Small intestine (tissue), 16 donors: ENCODE measurements around the gene GPATCH8. TPM values are rescaled to one million over a fixed set of nuclear protein-coding genes. Genes with fewer than 3 reads are reported as not detected.

Source experiments
- DNase-seq, 2 donors: peaks; one replicate each; pipeline versions ENCODE4 v3.0.0 to v3.0.0-alpha.2; 2013
- FAIRE-seq: peaks from 2 replicates; lab custom pipeline; 2012; peaks lifted over from hg19 to GRCh38; lab: Jason Lieb, UNC
- H3K27ac ChIP-seq, 3 donors: one replicate each; pipeline ENCODE4 v1.5.1; 2013; ENCODE audit warnings: low read length in 2 of 3, mild to moderate bottlenecking in 2 of 3, control low read depth in 1 of 3, inconsistent platforms in 1 of 3, low read depth in 1 of 3, moderate library complexity in 1 of 3
- H3K27me3 ChIP-seq, 3 donors: one replicate each; pipeline ENCODE4 v1.6.1; 2013; ENCODE audit warnings: low read length in 3 of 3, inconsistent platforms in 1 of 3; ENCODE audit not compliant: control insufficient read depth in 3 of 3, insufficient read depth in 3 of 3
- H3K36me3 ChIP-seq, 3 donors: one replicate each; pipeline ENCODE4 v1.6.1; 2013; ENCODE audit warnings: low read length in 3 of 3, inconsistent platforms in 1 of 3, low read depth in 1 of 3, mild to moderate bottlenecking in 1 of 3, moderate library complexity in 1 of 3; ENCODE audit not compliant: control insufficient read depth in 3 of 3, insufficient read depth in 2 of 3
- H3K4me1 ChIP-seq, 3 donors: one replicate each; pipeline ENCODE4 v1.6.1; 2013; ENCODE audit warnings: low read length in 2 of 3, inconsistent platforms in 1 of 3, low read depth in 1 of 3, mild to moderate bottlenecking in 1 of 3, moderate library complexity in 1 of 3; ENCODE audit not compliant: control insufficient read depth in 3 of 3, insufficient read depth in 2 of 3
- H3K4me3 ChIP-seq, 3 donors: one replicate each; pipeline ENCODE4 v1.5.1; 2013; ENCODE audit warnings: low read length in 3 of 3, control low read depth in 1 of 3, inconsistent platforms in 1 of 3, low read depth in 1 of 3, mild to moderate bottlenecking in 1 of 3, moderate library complexity in 1 of 3
- H3K9me3 ChIP-seq, 2 donors: one replicate each; pipeline ENCODE4 v1.6.1; 2013; ENCODE audit warnings: low read depth in 1 of 2, low read length in 1 of 2; ENCODE audit not compliant: control insufficient read depth in 2 of 2, insufficient read depth in 1 of 2
- WGBS, 3 donors: extraction: QIAGEN DNeasy Blood & Tissue Kit; methylation state at CpG; one replicate each; pipeline ENCODE4 v1.1.7; 2013; 5-methylcytosine and 5-hydroxymethylcytosine counted together
- long read RNA-seq, 10 donors: transcript quantifications; one replicate each; lab custom pipeline, GENCODE V29; 2026
- polyA plus RNA-seq, 4 donors: library from polyadenylated mRNA; stranded (reverse) in 3 of 4; unstranded in 1 of 4; fragments of 200-250 nt in 3 of 4; fragments of 120-200 nt in 1 of 4; gene quantifications; one replicate each; pipeline versions ENCODE4 v1.2.1 to v1.2.3, GENCODE V29; 2013
- donor health status: healthy with polysubstance abuse.
- donor health status: control.
- donor health status: control.
- donor health status: Bipolar disorder and iron deficiency.
- donor health status: healthy.

Gene GPATCH8
- 10 to 100 TPM in 2 of 4 donors, 1 to 10 TPM in 2; 7.3 to 29.6 (median 10.7) TPM for polyA plus RNA-seq
- long read RNA-seq, donor 1 = 0 reads
- long read RNA-seq, donor 2, full-length matches to known transcripts = 3 of 3 reads
- long read RNA-seq, donor 2, partial matches to known transcripts = 0 of 3 reads
- long read RNA-seq, donor 2, other reads (novel, unspliced or antisense) = 0 of 3 reads
- long read RNA-seq, donor 3, full-length matches to known transcripts = 6 of 15 reads
- long read RNA-seq, donor 3, partial matches to known transcripts = 9 of 15 reads
- long read RNA-seq, donor 3, other reads (novel, unspliced or antisense) = 0 of 15 reads
- long read RNA-seq, donor 4 = 0 reads
- long read RNA-seq, donor 5 = 0 reads
- long read RNA-seq, donor 6, full-length matches to known transcripts = 4 of 4 reads
- long read RNA-seq, donor 6, partial matches to known transcripts = 0 of 4 reads
- long read RNA-seq, donor 6, other reads (novel, unspliced or antisense) = 0 of 4 reads
- long read RNA-seq, donor 7, full-length matches to known transcripts = 5 of 5 reads
- long read RNA-seq, donor 7, partial matches to known transcripts = 0 of 5 reads
- long read RNA-seq, donor 7, other reads (novel, unspliced or antisense) = 0 of 5 reads
- long read RNA-seq, donor 8 = 0 reads
- long read RNA-seq, donor 9, full-length matches to known transcripts = 2 of 2 reads
- long read RNA-seq, donor 9, partial matches to known transcripts = 0 of 2 reads
- long read RNA-seq, donor 9, other reads (novel, unspliced or antisense) = 0 of 2 reads
- long read RNA-seq, donor 10, full-length matches to known transcripts = 3 of 3 reads
- long read RNA-seq, donor 10, partial matches to known transcripts = 0 of 3 reads
- long read RNA-seq, donor 10, other reads (novel, unspliced or antisense) = 0 of 3 reads

DNA sequence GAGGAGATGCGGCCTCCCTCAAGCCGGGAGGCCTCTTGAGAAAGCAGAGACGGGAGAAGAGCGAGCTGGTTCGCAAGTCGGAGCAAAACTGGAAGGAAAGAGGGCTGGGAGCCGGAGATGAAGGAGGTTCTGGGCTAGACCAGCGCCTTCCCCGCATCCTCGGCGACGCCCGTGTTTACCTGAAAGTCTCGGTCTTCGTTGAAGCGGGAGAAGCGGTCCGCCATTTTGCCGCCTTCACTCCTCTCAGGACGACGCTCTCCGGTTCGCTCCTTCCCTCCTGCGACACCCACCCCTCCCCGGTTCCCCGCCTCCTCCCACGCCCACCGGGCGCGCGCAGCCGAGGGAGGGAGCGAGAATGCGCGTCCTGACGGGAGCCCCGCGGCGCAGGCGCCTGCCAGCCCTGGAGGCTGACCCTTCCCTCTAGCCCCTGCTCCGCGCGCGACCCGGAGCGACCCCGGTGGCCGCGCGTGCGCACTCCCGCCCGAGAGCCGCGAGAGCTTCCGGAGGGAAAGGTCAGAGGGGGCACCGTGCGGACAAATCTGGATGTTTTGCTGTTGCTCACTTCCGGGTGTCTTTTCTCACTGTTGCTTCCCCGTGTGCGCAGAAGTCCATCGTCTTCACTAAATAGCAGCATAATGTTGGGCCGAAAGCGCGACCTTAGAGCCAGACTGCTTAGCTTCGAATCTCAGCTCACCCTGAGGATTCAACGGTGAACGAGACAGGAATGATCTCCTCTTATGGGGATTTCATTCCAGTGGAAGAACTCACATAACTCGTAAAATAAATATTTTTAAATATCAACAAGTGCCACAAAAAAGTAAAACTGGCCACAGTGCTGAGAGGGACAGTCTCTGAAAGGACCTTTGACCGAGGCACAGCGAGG, at the start of gene GPATCH8:
GPATCH8 (minus strand) TSS at position 260 of the 883 bp plus-strand sequence; CDS start at position 224, 36 bp downstream.
- Histone ChIP-seq H3K36me3 (no peaks in the 10 kb centered on the region), H3K4me1 (peaks cover 2 to 26% (median 4%) of the 10 kb centered on the region in 3 donors), H3K27me3 (no peaks in the 10 kb centered on the region), H3K27ac (peak within 1 kb of the TSS; percentile 94 to 99 (median 96)), H3K4me3 (peak within 1 kb of the TSS; percentile 91 to 96 (median 91)), H3K9me3 (no peaks in the 10 kb centered on the region)
- peak; percentile 94 to 98 for DNase-seq
- 2 to 3% (median 3%) methylated on average over 53 to 71 of the region's 71 CpGs for WGBS, 3 donors
- FAIRE-seq = no peak

DNA sequence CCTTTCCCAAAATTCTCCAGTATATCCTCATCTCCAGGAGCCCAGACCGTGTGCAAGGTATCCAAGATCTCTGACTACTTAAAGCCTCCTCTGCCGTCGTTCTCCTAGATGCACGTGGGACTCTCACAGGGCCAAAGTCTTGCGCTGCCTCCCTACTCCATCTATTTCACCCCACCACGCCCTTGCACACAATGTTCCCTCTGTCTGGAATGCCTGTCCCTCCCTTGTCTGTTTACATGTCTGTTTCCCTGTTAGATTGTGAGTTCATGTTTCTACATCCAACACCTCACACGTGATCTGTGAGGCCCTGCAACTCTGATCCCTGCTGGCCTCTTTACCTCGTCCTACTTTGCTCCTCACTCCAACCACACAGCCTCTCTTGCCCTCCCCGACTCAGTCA, 49.2 kb upstream of the GPATCH8 start:
- Histone ChIP-seq H3K36me3 (no peaks in the 10 kb centered on the region), H3K27me3 (peaks cover 0 to 16% (median 3%) of the 10 kb centered on the region in 3 donors), H3K9me3 (peaks cover 0 to 7% of the 10 kb centered on the region in 2 donors), H3K27ac (no peak overlapping the region), H3K4me1 (peaks cover 0 to 22% (median 0%) of the 10 kb centered on the region in 3 donors), H3K4me3 (no peak overlapping the region)
- 20 to 51% (median 33%) methylated on average over 9 of the region's 9 CpGs for WGBS, 3 donors
- FAIRE-seq (no peak), DNase-seq (peak; percentile 69 to 92)

DNA sequence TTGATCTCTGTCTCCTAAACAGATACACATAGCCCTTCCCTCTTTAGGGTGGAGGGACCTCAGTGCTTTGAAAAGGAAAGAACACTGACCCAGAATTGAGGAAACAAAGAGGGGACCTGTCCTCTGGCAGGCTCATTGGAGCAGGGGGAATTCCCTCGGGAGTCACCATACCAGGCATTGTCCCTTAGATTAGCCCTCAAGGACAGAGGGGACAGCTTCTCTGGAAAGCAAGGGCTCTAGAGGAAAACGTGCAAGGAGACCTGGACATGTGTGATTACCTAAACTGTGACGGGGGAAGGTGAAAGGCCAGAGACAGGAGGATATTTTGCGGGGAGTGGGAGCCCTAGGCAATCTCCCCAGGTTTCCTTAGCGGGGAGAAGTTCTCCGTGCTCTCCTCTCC, 46.5 kb upstream of the GPATCH8 start:
- Histone ChIP-seq H3K4me1 (peaks cover 0 to 17% (median 0%) of the 10 kb centered on the region in 3 donors), H3K27me3 (no peaks in the 10 kb centered on the region), H3K9me3 (peaks cover 0 to 9% of the 10 kb centered on the region in 2 donors), H3K36me3 (no peaks in the 10 kb centered on the region), H3K27ac (no peak overlapping the region), H3K4me3 (no peak overlapping the region)
- FAIRE-seq (no peak), DNase-seq (no peak)
- 48 to 68% (median 52%) methylated on average over 6 of the region's 6 CpGs for WGBS, 3 donors

DNA sequence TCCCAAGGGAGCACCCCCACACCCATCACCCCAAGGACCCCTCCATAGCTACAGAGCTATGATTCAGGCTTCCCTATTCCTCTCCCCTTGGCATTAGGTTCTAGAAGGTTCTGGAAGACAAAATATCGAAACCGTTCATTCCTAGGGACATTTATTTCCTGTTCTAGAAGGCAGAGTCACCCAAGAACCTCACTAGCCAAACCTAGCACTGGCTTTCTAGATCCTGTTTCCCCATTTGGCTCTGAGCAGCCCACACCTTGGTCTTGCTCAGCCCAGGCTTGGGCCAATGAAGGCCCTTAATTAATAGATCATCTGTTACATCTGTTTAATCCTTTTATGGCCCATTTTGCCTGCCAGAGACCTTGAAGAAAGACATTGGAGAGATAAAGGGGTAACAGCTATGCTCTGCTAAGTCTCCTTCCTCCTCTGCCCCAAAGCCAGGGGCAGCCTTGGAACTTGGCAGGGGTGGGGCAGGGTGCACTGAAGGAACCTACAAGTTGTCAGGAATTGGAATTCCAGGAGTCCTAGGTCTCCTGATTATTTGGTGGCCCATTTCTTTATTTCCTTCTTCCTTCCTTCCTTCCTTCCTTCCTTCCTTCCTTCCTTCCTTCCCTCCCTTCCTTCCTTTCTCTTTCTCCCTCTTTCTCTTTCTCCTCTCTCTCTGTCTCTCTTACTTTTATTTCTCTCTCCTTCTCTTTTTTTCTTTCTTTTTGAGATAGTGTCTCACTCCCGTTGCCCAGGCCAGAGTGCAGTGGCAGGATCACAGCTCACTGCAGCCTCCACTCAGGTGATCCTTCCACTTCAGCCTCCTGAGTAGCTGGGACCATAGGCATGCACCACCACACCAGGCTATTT, 45.4 kb upstream of the GPATCH8 start:
- H3K4me3 ChIP-seq = no peak overlapping the region
- peaks cover 0 to 23% (median 0%) of the 10 kb centered on the region in 3 donors for H3K4me1 ChIP-seq
- 43 to 71% (median 67%) methylated on average over 3 of the region's 3 CpGs for WGBS, 3 donors
- H3K36me3 ChIP-seq = no peaks in the 10 kb centered on the region
- H3K9me3 ChIP-seq = peaks cover 0 to 9% of the 10 kb centered on the region in 2 donors
- FAIRE-seq = no peak
- H3K27ac ChIP-seq = peak overlapping the region in 2 of 3 donors; percentile 39 to 58
- peak in 1 of 2 donors; percentile 47 for DNase-seq
- no peaks in the 10 kb centered on the region for H3K27me3 ChIP-seq

DNA sequence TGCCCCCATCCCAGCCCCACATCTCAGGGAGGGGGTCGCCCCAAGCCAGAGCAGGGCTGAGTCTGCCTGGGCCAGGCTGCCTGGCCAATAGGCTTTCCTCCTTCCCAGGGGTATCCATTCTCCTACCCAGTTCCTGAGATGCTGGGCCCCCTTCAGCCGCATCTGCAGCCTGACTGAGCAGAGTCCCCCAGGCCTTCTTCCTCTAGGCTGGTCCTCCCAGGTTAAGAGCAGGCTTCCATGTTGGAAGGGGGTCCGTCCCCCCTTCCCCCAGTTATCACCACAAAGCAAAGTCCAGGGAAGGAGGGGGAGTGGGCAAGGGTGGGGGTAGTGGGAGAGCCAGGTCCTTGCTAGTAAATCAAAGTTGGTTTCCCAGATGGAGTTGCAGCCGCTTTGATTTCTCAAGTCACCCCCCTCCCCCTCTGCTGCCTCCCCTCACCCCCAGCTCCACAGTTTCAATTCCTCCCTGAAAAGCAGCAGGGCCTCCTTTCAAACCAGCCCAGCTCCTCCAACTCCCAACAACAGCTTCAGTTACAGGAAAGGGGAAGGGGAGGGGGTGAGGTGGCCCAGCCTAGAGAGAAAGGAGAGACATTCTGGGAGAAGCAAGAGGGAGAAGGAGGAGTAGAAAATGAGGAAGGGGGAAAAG, 44.5 kb upstream of the GPATCH8 start:
- Histone ChIP-seq H3K27me3 (no peaks in the 10 kb centered on the region), H3K4me3 (no peak overlapping the region), H3K4me1 (peaks cover 0 to 31% (median 0%) of the 10 kb centered on the region in 3 donors), H3K36me3 (no peaks in the 10 kb centered on the region), H3K9me3 (peaks cover 0 to 9% of the 10 kb centered on the region in 2 donors), H3K27ac (peak overlapping the region in 2 of 3 donors; percentile 58 to 63)
- WGBS, 3 donors = 81 to 97% (median 81%) methylated on average over 2 to 4 of the region's 4 CpGs
- DNase-seq (no peak), FAIRE-seq (no peak)

DNA sequence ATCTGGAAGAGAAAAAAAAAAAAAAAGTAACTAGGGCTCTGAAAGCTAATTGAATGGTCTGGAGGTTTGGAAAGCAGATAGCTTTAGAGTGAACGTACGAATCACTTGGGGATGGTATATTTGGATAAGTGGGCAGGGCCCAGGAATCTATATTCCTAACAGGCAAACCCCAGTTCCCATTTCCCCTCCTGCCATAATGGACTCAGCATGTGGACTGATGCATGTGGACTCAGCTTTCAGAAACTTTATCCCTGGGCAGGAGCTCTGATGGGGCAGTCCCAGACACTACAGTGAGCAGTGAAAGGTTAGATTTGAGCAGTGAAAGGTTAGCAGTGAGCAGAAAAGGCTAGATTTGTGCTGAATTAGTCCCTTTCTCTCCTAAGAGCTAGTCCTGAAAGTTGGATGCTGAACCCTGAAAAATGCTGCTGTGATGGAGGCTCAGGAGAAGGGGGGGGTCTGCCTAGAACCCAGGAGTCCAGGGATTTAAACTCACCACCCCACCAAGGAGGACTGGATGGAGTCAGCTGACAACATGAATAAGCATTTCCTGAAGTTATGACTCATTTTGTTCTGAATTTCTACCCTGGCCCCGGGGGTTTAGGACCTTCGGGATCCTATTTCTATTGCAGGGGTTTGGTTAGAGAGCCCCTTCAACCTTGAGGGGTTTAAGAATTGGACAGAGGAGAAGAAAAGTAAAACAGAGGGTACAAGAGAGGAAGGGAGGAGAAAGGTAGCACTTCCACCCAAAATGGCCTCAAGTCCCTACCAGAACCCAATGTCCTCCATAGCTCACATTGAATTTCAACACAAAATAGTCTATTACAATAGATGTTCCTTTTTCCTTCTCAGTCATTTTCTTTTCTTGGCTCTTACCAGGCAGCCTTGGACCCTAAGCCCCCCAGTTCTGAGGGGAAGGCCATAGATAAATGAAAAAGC, 43.7 kb upstream of the GPATCH8 start:
- no peak for FAIRE-seq

More for the DNA sequence above, 43.7 kb upstream of the GPATCH8 start:
- 51 to 56% (median 53%) methylated on average over 4 of the region's 4 CpGs for WGBS, 3 donors
- H3K36me3 ChIP-seq = no peaks in the 10 kb centered on the region
- peaks cover 0 to 5% of the 10 kb centered on the region in 2 donors for H3K9me3 ChIP-seq
- DNase-seq = no peak
- peak overlapping the region in 2 of 3 donors; percentile 21 to 63 for H3K27ac ChIP-seq
- no peaks in the 10 kb centered on the region for H3K27me3 ChIP-seq
- H3K4me1 ChIP-seq = peaks cover 0 to 28% (median 0%) of the 10 kb centered on the region in 3 donors
- H3K4me3 ChIP-seq = no peak overlapping the region
